PFSK-1 (cell line): ENCODE results near the gene CYP17A1.

Experiments used
- FOXP2 ChIP-seq: optimal IDR thresholded peaks from 2 replicates; pipeline ENCODE3; 2011; ENCODE audit warnings: borderline replicate concordance, control low read depth, inconsistent platforms; ENCODE audit not compliant: insufficient read depth; ENCODE audit errors: extremely low read length, extremely low read depth
- POLR2AphosphoS5 ChIP-seq: IDR thresholded peaks from 2 replicates; pipeline ENCODE4 v1.6.1; 2012; ENCODE audit warnings: low read depth, mild to moderate bottlenecking, control low read depth, low read length, moderate library complexity
- REST ChIP-seq, 2 experiments: IDR thresholded peaks; 2 replicates each; pipeline versions ENCODE4 v1.6.1 to v1.8.0; 2011 to 2012; ENCODE audit warnings: low read depth in 2 of 2, low read length in 2 of 2, control low read depth in 1 of 2, inconsistent platforms in 1 of 2, mild to moderate bottlenecking in 1 of 2, moderate library complexity in 1 of 2; ENCODE audit not compliant: insufficient read depth in 1 of 2
- SIN3A ChIP-seq: IDR thresholded peaks from 2 replicates; pipeline ENCODE4 v1.6.1; 2012; ENCODE audit warnings: mild to moderate bottlenecking, low read length, moderate library complexity, borderline replicate concordance; ENCODE audit not compliant: insufficient read depth
- TAF1 ChIP-seq: IDR thresholded peaks from 2 replicates; pipeline ENCODE4 v1.6.1; 2012; ENCODE audit warnings: low read length, control low read depth, borderline replicate concordance; ENCODE audit not compliant: insufficient read depth

Gene CYP17A1

GRCh38 chr10:102832248-102832647 is 5.0 kb downstream of the CYP17A1 start:
- TF ChIP-seq TAF1: no peak
- no peak for TF ChIP-seq SIN3A
- TF ChIP-seq POLR2AphosphoS5: no peak
- TF ChIP-seq FOXP2: no peak
- TF ChIP-seq REST (IDR thresholded peaks at IDR 0.05; ENCODE audit: insufficient read depth in 1 of 2, low read depth in 2 of 2, low read length in 2 of 2): no peak

- TF ChIP-seq SIN3A (no peak), FOXP2 (no peak), REST (IDR thresholded peaks at IDR 0.05; ENCODE audit: insufficient read depth in 1 of 2, low read depth in 2 of 2, low read length in 2 of 2) (no peak), POLR2AphosphoS5 (no peak), TAF1 (no peak)
Observed at GRCh38 chr10:102831322-102832071, 5.7 kb downstream of the CYP17A1 start.

GRCh38 chr10:102827597-102827975 is 9.6 kb downstream of the CYP17A1 start:
- TF ChIP-seq FOXP2 (no peak), SIN3A (no peak), TAF1 (no peak), POLR2AphosphoS5 (no peak), REST (IDR thresholded peaks at IDR 0.05; ENCODE audit: insufficient read depth in 1 of 2, low read depth in 2 of 2, low read length in 2 of 2) (no peak)

GRCh38 chr10:102826148-102826796 is 10.9 kb downstream of the CYP17A1 start:
- no peak for TF ChIP-seq TAF1
- TF ChIP-seq FOXP2: no peak
- no peak for TF ChIP-seq POLR2AphosphoS5
- TF ChIP-seq REST (IDR thresholded peaks at IDR 0.05; ENCODE audit: insufficient read depth in 1 of 2, low read depth in 2 of 2, low read length in 2 of 2): no peak
- no peak for TF ChIP-seq SIN3A
